A549 (cell line): ENCODE data around the gene ARL6IP6. TPM values are rescaled to one million over a fixed set of nuclear protein-coding genes. Genes with fewer than 3 reads are reported as not detected.

Experiments used
- ATAC-seq, 2 experiments: fragments of 200-7000 bp in 1 of 2; fragments of >200 bp in 1 of 2; cut with Nextera tagmentation in 1 of 2; cut with Tn5 transposase in 1 of 2; 3 replicates each; pipeline versions ENCODE4 v1.8.0 to v1.9.1; 2018 to 2020; ENCODE audit warnings: mild to moderate bottlenecking in 1 of 2, moderate library complexity in 1 of 2
- CTCF ChIA-PET: fragments of 300-600 bp; sonication (Branson Sonifier 250); formaldehyde crosslinking; extraction: SDS; loops from one replicate; lab custom pipeline; 2021; ENCODE audit warnings: antibody characterized with exemption, inconsistent platforms; lab: Yijun Ruan, JAX
- POLR2A ChIA-PET: fragments of 350-600 bp; formaldehyde crosslinking; extraction: SDS; loops from one replicate; lab custom pipeline; 2021; ENCODE audit warnings: antibody characterized with exemption, inconsistent platforms; lab: Yijun Ruan, JAX
- DNase-seq, 2 experiments: peaks; one replicate each; pipeline versions ENCODE4 v3.0.0 to v3.0.0-alpha.2; 2011 to 2016; ENCODE audit warnings: low read depth in 1 of 2, low spot score in 1 of 2
- FAIRE-seq: peaks from 2 replicates; lab custom pipeline; 2011; peaks lifted over from hg19 to GRCh38; lab: Jason Lieb, UNC
- H3K27ac ChIP-seq, 2 experiments: fragments of >200 bp; sonication (Bioruptor Twin); formaldehyde crosslinking; 3 replicates each; pipeline ENCODE4 v1.5.1; 2016 to 2017
- H3K4me1 ChIP-seq: fragments of >200 bp; sonication (Bioruptor Twin); formaldehyde crosslinking; 3 replicates; pipeline ENCODE4 v1.6.1; 2016
- H3K4me2 ChIP-seq: fragments of >200 bp; sonication (Bioruptor Twin); formaldehyde crosslinking; 3 replicates; pipeline ENCODE4 v1.6.1; 2016
- H3K4me3 ChIP-seq: fragments of >200 bp; sonication (Bioruptor Twin); formaldehyde crosslinking; 3 replicates; pipeline ENCODE4 v1.5.1; 2016
- H3K9me3 ChIP-seq: fragments of >200 bp; sonication (Bioruptor Twin); formaldehyde crosslinking; 3 replicates; pipeline ENCODE4 v1.6.1; 2016
- BCL3 ChIP-seq: fragments of >200 bp; sonication (Bioruptor Twin); formaldehyde crosslinking; IDR thresholded peaks from 3 replicates; pipeline ENCODE4 v1.6.1; 2016
- ELK1 ChIP-seq: fragments of 150-350 bp; IDR thresholded peaks from 2 replicates; pipeline ENCODE4 v1.6.1; 2014; ENCODE audit warnings: low read depth, mild to moderate bottlenecking, low read length
- EP300 ChIP-seq, 2 experiments: fragments of >200 bp; sonication (Bioruptor Twin); formaldehyde crosslinking; IDR thresholded peaks; 2 replicates in 1 of 2; 3 replicates in 1 of 2; pipeline ENCODE4 v1.6.1; 2016 to 2017
- ESRRA ChIP-seq: fragments of 150-350 bp; IDR thresholded peaks from 2 replicates; pipeline ENCODE4 v1.6.1; 2014; ENCODE audit warnings: mild to moderate bottlenecking, low read length, borderline replicate concordance
- FOXS1 ChIP-seq: fragments of 250-450 bp; sonication (Bioruptor Pico); IDR thresholded peaks from 2 replicates; pipeline ENCODE4 v1.5.0; 2020; ENCODE audit warnings: mild to moderate bottlenecking, moderate library complexity
- GATA3 ChIP-seq: IDR thresholded peaks from 2 replicates; pipeline ENCODE4 v1.6.1; 2012; ENCODE audit warnings: borderline replicate concordance
- HMGXB4 ChIP-seq: fragments of 250-450 bp; sonication (Bioruptor Pico); IDR thresholded peaks from 2 replicates; pipeline ENCODE4 v1.5.0; 2021; ENCODE audit warnings: mild to moderate bottlenecking, moderate library complexity, borderline replicate concordance
- HOXB13 ChIP-seq: fragments of 250-450 bp; sonication (Bioruptor Pico); IDR thresholded peaks from 2 replicates; pipeline ENCODE4 v1.5.0; 2020; ENCODE audit warnings: low read depth, mild to moderate bottlenecking, moderate library complexity
- JUN ChIP-seq, 2 experiments: fragments of >200 bp; sonication (Bioruptor Twin); formaldehyde crosslinking; IDR thresholded peaks; 2 replicates in 1 of 2; 3 replicates in 1 of 2; pipeline ENCODE4 v1.6.1; 2016 to 2017
- MAFK ChIP-seq: fragments of 450-650 bp; IDR thresholded peaks from 2 replicates; pipeline ENCODE4 v1.6.1; 2014; ENCODE audit not compliant: partially characterized antibody
- NPAS2 ChIP-seq: fragments of 250-450 bp; sonication (Bioruptor Pico); IDR thresholded peaks from 2 replicates; pipeline ENCODE4 v1.8.0; 2022; ENCODE audit warnings: mild to moderate bottlenecking, moderate library complexity, borderline replicate concordance
- NR3C1 ChIP-seq: fragments of >200 bp; sonication (Bioruptor Twin); formaldehyde crosslinking; IDR thresholded peaks from 3 replicates; pipeline ENCODE4 v1.6.1; 2017
- PHF8 ChIP-seq: fragments of 200-600 bp; sonication (generic); IDR thresholded peaks from 2 replicates; pipeline ENCODE4 v1.6.1; 2016; ENCODE audit warnings: low read depth, mild to moderate bottlenecking, antibody characterized with exemption, moderate library complexity, borderline replicate concordance
- RAD21 ChIP-seq, 2 experiments: fragments of >200 bp in 1 of 2; sonication (Bioruptor Twin) in 1 of 2; formaldehyde crosslinking in 1 of 2; IDR thresholded peaks in 1 of 2; conservative IDR thresholded peaks in 1 of 2; 2 replicates in 1 of 2; 3 replicates in 1 of 2; pipeline ENCODE4 v1.6.1; 2012 to 2018; ENCODE audit warnings: inconsistent platforms in 1 of 2
- RARB ChIP-seq: fragments of 250-450 bp; sonication (Bioruptor Pico); IDR thresholded peaks from 2 replicates; pipeline ENCODE4 v1.8.0; 2021; ENCODE audit warnings: mild to moderate bottlenecking, moderate library complexity
- RFX5 ChIP-seq: fragments of 450-650 bp; IDR thresholded peaks from 2 replicates; pipeline ENCODE4 v1.7.1; 2014; ENCODE audit warnings: antibody characterized with exemption, mild to moderate bottlenecking, moderate library complexity
- SMC3 ChIP-seq: fragments of >200 bp; sonication (Bioruptor Twin); formaldehyde crosslinking; IDR thresholded peaks from 3 replicates; pipeline ENCODE4 v1.6.1; 2018; ENCODE audit warnings: inconsistent platforms
- SREBF2 ChIP-seq: fragments of 450-650 bp; IDR thresholded peaks from 2 replicates; pipeline ENCODE4 v1.6.1; 2014; ENCODE audit warnings: mild to moderate bottlenecking, moderate library complexity
- TP53 ChIP-seq: fragments of 250-450 bp; sonication (Bioruptor Pico); IDR thresholded peaks from 2 replicates; pipeline ENCODE4 v1.5.0; 2021; ENCODE audit warnings: mild to moderate bottlenecking, moderate library complexity
- ZSCAN20 ChIP-seq: fragments of 250-450 bp; sonication (Bioruptor Pico); IDR thresholded peaks from 2 replicates; pipeline ENCODE4 v1.8.0; 2022; ENCODE audit warnings: mild to moderate bottlenecking, moderate library complexity
- WGBS: methylation state at CpG from one replicate; pipeline ENCODE4 v1.1.6; 2017; ENCODE audit errors: missing lambda C conversion rate; 5-methylcytosine and 5-hydroxymethylcytosine counted together
- polyA plus RNA-seq, 4 experiments: library from polyadenylated mRNA; depleted of rRNA in 3 of 4; stranded (reverse); fragments of >200 nt; fragmentation: RNase III in 1 of 4; extraction: RNeasy Plus Mini Kit Qiagen cat#74134 plus additional on column Dnase treatment in 1 of 4; gene quantifications; 2 replicates in 3 of 4; 3 replicates in 1 of 4; pipeline ENCODE4 v1.2.3, GENCODE V29; 2011 to 2017
- TF ChIP-seq, protein P1 (sequence below): IDR thresholded peaks from 2 replicates; pipeline ENCODE4 v1.6.1; 2012
- TF ChIP-seq, protein P2 (sequence below): fragments of >200 bp; sonication (Bioruptor Twin); formaldehyde crosslinking; IDR thresholded peaks from 3 replicates; pipeline ENCODE4 v1.5.1; 2016
- TF ChIP-seq, protein P3 (sequence below): fragments of >200 bp; sonication (Bioruptor Twin); formaldehyde crosslinking; IDR thresholded peaks from 2 replicates; pipeline ENCODE4 v1.6.1; 2016
- TF ChIP-seq, protein P4 (sequence below): fragments of 450-650 bp; IDR thresholded peaks from 2 replicates; pipeline ENCODE4 v1.6.1; 2014; ENCODE audit warnings: antibody characterized with exemption

ARL6IP6 gene
- polyA plus RNA-seq, 2 of the 4 experiments (the other 2 are of a cell fraction) = 28.1 to 72.7 TPM

DNA sequence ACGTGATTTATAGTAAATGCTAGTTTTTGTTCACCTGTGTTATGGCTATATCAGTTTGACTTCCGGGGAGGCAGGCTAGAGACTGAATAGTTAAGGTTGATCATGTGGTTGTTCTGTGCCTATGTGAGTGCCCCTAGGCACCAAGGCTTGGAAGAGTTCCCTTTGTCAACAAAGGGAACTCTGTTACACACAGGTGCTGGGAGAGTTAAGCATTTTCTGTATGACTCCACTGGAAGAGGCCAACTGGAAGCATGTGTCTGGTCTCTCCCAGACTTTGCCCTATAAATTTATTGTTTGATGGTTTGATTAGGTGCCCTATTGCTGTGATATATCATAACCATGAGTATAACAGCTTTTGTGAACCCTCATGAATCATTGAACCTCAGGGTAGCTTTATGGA is 63.8 kb downstream of the ARL6IP6 start:
- POLR2A ChIA-PET = no interaction called here
- CTCF ChIA-PET = no interaction called here
- FAIRE-seq = no peak
- TF ChIP-seq ZSCAN20 (CRISPR knock-in tag) (no peak), SMC3 (no peak), PHF8 (no peak), HMGXB4 (CRISPR knock-in tag) (no peak), FOXS1 (no peak), JUN (IDR thresholded peaks at IDR 0.05) (no peak), RARB (CRISPR knock-in tag) (no peak), RFX5 (no peak), ESRRA (no peak), TP53 (no peak), SREBF2 (no peak), ELK1 (no peak), RAD21 (conservative IDR thresholded peaks at IDR 0.05 in 1 of 2, IDR thresholded peaks at IDR 0.05 in 1 of 2) (no peak), NR3C1 (no peak), BCL3 (no peak), HOXB13 (CRISPR knock-in tag) (no peak)
- TF ChIP-seq, protein P1, sequence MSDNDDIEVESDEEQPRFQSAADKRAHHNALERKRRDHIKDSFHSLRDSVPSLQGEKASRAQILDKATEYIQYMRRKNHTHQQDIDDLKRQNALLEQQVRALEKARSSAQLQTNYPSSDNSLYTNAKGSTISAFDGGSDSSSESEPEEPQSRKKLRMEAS = no peak
- Histone ChIP-seq H3K27ac (no peak overlapping the region), H3K4me1 (no peaks in the 10 kb centered on the region), H3K4me3 (no peak overlapping the region), H3K9me3 (no peaks in the 10 kb centered on the region), H3K4me2 (no peak overlapping the region)
- WGBS = 4% methylated on average over 2 of the region's 2 CpGs
- no peak for DNase-seq
- ATAC-seq = no peak

DNA sequence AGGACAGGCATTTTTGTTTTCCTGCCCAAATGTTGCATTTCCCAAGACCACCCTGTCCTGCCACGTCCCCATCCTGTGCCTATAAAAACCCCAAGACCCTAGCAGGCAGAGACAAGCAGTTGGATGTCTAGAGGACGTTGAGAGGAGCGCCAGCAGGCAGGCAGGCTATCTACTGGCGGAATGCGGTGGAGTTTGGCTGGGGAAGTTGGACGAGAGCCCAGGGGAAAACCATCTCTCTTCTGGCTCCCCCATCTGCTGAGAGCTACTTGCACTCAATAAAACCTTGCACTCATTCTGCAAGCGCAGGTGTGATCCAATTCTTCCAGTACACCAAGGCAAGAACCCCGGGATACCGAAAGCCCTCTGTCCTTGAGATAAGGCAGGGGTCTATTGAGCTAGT is 72.5 kb downstream of the ARL6IP6 start:
- no peaks in the 10 kb centered on the region for H3K9me3 ChIP-seq
- POLR2A ChIA-PET = no interaction called here
- DNase-seq = no peak
- no peaks in the 10 kb centered on the region for H3K4me1 ChIP-seq
- 64% methylated on average over 9 of the region's 9 CpGs for WGBS
- no peak for FAIRE-seq
- H3K4me2 ChIP-seq = no peak overlapping the region
- CTCF ChIA-PET = no interaction called here
- ATAC-seq = no peak
- TF ChIP-seq, protein P2, sequence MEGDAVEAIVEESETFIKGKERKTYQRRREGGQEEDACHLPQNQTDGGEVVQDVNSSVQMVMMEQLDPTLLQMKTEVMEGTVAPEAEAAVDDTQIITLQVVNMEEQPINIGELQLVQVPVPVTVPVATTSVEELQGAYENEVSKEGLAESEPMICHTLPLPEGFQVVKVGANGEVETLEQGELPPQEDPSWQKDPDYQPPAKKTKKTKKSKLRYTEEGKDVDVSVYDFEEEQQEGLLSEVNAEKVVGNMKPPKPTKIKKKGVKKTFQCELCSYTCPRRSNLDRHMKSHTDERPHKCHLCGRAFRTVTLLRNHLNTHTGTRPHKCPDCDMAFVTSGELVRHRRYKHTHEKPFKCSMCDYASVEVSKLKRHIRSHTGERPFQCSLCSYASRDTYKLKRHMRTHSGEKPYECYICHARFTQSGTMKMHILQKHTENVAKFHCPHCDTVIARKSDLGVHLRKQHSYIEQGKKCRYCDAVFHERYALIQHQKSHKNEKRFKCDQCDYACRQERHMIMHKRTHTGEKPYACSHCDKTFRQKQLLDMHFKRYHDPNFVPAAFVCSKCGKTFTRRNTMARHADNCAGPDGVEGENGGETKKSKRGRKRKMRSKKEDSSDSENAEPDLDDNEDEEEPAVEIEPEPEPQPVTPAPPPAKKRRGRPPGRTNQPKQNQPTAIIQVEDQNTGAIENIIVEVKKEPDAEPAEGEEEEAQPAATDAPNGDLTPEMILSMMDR = no peak
- no peak for TF ChIP-seq GATA3
- TF ChIP-seq MAFK = no peak
- TF ChIP-seq, protein P3, sequence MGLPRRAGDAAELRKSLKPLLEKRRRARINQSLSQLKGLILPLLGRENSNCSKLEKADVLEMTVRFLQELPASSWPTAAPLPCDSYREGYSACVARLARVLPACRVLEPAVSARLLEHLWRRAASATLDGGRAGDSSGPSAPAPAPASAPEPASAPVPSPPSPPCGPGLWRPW = no peak
- no peak for TF ChIP-seq RFX5
- TF ChIP-seq, protein P4, sequence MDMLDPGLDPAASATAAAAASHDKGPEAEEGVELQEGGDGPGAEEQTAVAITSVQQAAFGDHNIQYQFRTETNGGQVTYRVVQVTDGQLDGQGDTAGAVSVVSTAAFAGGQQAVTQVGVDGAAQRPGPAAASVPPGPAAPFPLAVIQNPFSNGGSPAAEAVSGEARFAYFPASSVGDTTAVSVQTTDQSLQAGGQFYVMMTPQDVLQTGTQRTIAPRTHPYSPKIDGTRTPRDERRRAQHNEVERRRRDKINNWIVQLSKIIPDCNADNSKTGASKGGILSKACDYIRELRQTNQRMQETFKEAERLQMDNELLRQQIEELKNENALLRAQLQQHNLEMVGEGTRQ = no peak
- no peak for TF ChIP-seq SMC3
- no peak for TF ChIP-seq EP300 (IDR thresholded peaks at IDR 0.05)
- no peak for TF ChIP-seq NPAS2 (CRISPR knock-in tag)
- no peak overlapping the region for H3K4me3 ChIP-seq
- no peak overlapping the region for H3K27ac ChIP-seq
